Type B pancreatic cell (in vitro differentiated cells): ENCODE data around the gene EIF4A2. TPM values are rescaled to one million over a fixed set of nuclear protein-coding genes. Genes with fewer than 3 reads are reported as not detected.
"Not testable (repeated sequence)": the region's sequence is repeated elsewhere in the genome, so short reads cannot be mapped to it uniquely, and the experiment has no call there.

ENCODE experiments used
- DNase-seq: peaks from one replicate; pipeline ENCODE4 v3.0.0; 2021; ENCODE audit warnings: mixed read lengths; ENCODE audit not compliant: unreplicated experiment; ENCODE audit errors: extremely low spot score
- H3K27ac Mint-ChIP-seq: 2 replicates; pipeline ENCODE4 v1.8.0; 2021; ENCODE audit warnings: mild to moderate bottlenecking, mixed read lengths
- H3K27me3 Mint-ChIP-seq: 2 replicates; pipeline ENCODE4 v1.8.0; 2021; ENCODE audit warnings: mixed read lengths
- H3K36me3 Mint-ChIP-seq: 2 replicates; pipeline ENCODE4 v1.8.0; 2021; ENCODE audit warnings: mixed read lengths
- H3K4me1 Mint-ChIP-seq: one replicate; pipeline ENCODE4 v1.8.0; 2021; ENCODE audit warnings: mixed read lengths; ENCODE audit not compliant: unreplicated experiment
- H3K4me3 Mint-ChIP-seq: 2 replicates; pipeline ENCODE4 v1.8.0; 2021; ENCODE audit warnings: mild to moderate bottlenecking, mixed read lengths
- H3K9me3 Mint-ChIP-seq: 2 replicates; pipeline ENCODE4 v1.8.0; 2021; ENCODE audit warnings: mixed read lengths
- total RNA-seq: library from RNA; stranded (reverse); gene quantifications from 2 replicates; pipeline ENCODE4 v1.2.1, GENCODE V29; 2021; ENCODE audit warnings: low replicate concordance
- TF ChIP-seq, protein P1 (sequence below): fragments of 200-600 bp; sonication (generic); conservative IDR thresholded peaks from 2 replicates; pipeline ENCODE4 v1.5.0; 2021; ENCODE audit warnings: antibody characterized with exemption, mild to moderate bottlenecking

The EIF4A2 gene
- total RNA-seq, 1 donor from 2014 or later = 480 TPM

DNA sequence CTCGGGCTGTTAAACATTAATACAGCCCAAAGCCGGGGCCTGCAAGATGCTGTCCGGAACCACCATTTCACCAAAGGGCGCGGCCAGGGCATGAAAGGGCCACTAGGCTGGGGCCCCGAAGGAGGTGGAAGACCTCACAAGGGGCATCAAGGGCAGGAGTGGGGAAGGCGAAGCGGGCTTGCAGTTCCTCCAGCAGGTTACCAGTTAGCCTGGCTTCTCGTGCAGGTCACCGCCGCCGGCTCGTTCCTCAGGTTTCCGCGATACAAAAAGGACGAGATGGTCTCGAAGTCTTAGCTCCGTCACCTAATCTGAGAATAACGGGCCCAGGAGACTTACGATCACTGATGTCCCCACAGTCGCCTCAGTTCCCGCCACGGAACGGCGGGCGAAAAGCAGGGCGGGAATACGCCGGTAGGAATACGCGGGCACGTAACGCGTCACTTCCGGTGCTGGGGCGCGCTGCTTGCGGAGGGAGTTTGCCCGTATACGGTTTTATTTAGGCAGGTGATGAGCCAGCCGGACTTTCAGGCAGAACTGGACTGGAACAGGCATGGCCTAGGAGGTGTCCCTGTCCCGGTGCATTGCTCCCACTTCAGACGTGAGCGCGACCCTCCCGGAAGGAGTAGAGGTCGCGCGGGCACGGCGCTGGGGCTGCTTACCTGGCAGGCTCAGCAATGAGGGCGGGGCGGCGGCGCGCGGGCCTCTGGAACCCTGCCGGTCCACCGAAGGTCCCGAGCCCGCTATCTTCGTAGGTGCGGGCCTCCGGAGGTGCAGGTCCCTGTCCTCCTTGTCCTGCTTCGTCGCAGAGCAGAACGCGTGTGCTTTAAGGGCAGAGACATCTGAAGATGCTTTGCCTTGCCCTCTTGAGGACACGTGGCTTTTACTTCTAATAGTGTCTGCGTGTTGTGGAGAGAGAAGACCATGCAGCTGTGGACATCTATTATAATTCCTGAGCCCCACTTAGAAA lies 23.0 kb downstream of the EIF4A2 start, which contains the start of gene RFC4:
Gene RFC4 (minus strand): TSS at position 394 of the 967 bp plus-strand sequence. CDS start 1,769 bp downstream, outside the sequence.
- Mint-ChIP-seq H3K9me3 (no peaks in the 10 kb centered on the region), H3K27ac (peak within 1 kb of the TSS; percentile 89), H3K36me3 (peaks cover 7% of the 10 kb centered on the region), H3K4me1 (peaks cover 10% of the 10 kb centered on the region), H3K27me3 (peaks cover 4% of the 10 kb centered on the region), H3K4me3 (peak within 1 kb of the TSS; percentile 95)
- DNase-seq = peak; percentile 85
- TF ChIP-seq, protein P1, sequence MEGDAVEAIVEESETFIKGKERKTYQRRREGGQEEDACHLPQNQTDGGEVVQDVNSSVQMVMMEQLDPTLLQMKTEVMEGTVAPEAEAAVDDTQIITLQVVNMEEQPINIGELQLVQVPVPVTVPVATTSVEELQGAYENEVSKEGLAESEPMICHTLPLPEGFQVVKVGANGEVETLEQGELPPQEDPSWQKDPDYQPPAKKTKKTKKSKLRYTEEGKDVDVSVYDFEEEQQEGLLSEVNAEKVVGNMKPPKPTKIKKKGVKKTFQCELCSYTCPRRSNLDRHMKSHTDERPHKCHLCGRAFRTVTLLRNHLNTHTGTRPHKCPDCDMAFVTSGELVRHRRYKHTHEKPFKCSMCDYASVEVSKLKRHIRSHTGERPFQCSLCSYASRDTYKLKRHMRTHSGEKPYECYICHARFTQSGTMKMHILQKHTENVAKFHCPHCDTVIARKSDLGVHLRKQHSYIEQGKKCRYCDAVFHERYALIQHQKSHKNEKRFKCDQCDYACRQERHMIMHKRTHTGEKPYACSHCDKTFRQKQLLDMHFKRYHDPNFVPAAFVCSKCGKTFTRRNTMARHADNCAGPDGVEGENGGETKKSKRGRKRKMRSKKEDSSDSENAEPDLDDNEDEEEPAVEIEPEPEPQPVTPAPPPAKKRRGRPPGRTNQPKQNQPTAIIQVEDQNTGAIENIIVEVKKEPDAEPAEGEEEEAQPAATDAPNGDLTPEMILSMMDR = no peak

DNA sequence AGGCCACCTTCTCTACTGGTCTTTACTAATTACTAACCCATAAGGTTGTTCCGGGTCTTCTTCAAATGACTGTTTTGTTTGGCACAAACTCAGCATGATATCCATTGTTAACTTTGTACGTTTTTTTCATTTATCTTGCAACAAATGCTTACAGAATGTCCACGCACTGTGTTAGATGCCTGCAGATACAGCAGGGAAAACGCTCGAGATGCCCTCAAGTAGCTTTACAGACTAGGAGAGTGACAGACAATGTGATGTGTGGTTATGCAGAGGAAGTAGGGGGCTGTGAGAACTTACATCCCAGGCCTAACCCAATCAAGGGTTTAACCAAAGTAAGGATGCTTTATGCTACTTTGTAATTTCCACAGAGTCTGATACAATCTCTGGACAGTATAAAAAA lies 23.9 kb downstream of the EIF4A2 start:
- TF ChIP-seq, protein P1 = no peak
- Mint-ChIP-seq H3K4me3 (peak overlapping the region; percentile 95), H3K4me1 (peaks cover 10% of the 10 kb centered on the region), H3K27ac (peak overlapping the region; percentile 89), H3K27me3 (peaks cover 4% of the 10 kb centered on the region), H3K36me3 (peaks cover 7% of the 10 kb centered on the region), H3K9me3 (no peaks in the 10 kb centered on the region)
- no peak for DNase-seq

DNA sequence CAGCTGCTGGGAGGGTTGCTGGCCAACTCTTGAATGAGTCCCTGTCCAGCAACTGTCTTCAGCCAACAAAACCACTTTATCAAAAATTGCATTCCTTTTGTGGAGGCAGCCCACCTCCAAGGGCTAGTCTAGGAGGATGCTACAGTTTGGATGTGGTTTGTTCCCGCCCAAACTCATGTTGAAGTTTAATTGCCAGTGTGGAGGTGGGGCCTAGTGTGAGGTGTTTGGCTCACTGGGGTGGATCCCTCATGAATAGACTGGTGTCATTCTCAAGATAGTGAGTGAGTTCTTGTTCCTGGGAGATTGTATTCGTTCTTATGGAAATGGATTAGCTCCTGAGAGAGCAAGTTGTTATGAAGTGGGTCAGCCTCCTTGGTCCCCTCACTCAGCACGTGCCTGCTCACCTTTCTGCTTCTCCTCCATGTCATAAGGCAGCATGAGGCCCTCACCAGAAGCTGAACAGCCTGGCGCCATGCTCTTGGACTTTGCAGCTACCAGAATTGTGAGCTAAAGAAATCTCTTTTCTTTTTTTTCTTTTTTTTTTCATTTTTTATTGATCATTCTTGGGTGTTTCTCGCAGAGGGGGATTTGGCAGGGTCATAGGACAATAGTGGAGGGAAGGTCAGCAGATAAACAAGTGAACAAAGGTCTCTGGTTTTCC lies 27.1 kb downstream of the EIF4A2 start:
- Mint-ChIP-seq H3K27ac (no peak overlapping the region), H3K27me3 (peaks cover 20% of the 10 kb centered on the region), H3K4me1 (peaks cover 6% of the 10 kb centered on the region), H3K4me3 (no peak overlapping the region), H3K36me3 (no peaks in the 10 kb centered on the region), H3K9me3 (no peaks in the 10 kb centered on the region)
- no peak for DNase-seq
- TF ChIP-seq, protein P1 = no peak

DNA sequence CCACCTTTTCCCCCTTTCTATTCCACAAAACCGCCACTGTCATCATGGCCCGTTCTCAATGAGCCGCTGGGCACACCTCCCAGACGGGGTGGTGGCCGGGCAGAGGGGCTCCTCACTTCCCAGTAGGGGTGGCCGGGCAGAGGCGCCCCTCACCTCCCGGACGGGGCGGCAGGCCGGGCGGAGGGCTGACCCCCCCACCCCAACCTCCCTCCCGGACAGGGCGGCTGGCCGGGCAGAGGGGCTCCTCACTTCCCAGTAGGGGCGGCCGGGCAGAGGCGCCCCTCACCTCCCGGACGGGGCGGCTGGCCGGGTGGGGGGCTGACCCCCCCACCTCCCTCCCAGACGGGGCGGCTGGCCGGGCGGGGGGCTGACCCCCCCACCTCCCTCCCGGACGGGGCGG lies 27.9 kb downstream of the EIF4A2 start:
- not testable (repeated sequence) for H3K4me3 Mint-ChIP-seq

DNA sequence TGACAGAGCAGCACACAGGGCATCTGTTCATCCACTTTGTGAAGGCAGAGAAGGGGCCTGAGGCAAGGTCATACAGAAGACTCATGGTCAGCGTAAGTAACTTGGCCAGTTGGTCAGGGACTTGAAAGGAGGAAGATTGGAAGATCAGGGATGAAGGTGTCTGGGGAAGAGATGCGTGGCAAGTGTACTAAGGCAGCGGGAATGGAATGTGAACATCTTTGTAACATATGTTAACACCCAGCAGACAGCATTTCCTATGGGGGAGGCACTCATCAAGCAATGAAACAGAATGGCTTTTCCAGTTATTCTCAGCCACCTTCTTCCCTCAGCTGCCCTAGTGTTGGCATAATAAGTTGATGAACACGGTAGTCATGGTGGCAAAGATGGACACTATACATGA lies 30.7 kb downstream of the EIF4A2 start:
- no peaks in the 10 kb centered on the region for H3K36me3 Mint-ChIP-seq
- no peak overlapping the region for H3K4me3 Mint-ChIP-seq
- DNase-seq = no peak
- H3K27me3 Mint-ChIP-seq = peaks cover 46% of the 10 kb centered on the region
- no peaks in the 10 kb centered on the region for H3K9me3 Mint-ChIP-seq
- no peaks in the 10 kb centered on the region for H3K4me1 Mint-ChIP-seq
- no peak overlapping the region for H3K27ac Mint-ChIP-seq
- TF ChIP-seq, protein P1 = no peak

More for the DNA sequence above, 27.9 kb downstream of the EIF4A2 start:
- H3K36me3 Mint-ChIP-seq, H3K27ac Mint-ChIP-seq, H3K4me1 Mint-ChIP-seq, H3K9me3 Mint-ChIP-seq, DNase-seq: not testable (repeated sequence)
- H3K27me3 Mint-ChIP-seq = peaks cover 28% of the 10 kb centered on the region

DNA sequence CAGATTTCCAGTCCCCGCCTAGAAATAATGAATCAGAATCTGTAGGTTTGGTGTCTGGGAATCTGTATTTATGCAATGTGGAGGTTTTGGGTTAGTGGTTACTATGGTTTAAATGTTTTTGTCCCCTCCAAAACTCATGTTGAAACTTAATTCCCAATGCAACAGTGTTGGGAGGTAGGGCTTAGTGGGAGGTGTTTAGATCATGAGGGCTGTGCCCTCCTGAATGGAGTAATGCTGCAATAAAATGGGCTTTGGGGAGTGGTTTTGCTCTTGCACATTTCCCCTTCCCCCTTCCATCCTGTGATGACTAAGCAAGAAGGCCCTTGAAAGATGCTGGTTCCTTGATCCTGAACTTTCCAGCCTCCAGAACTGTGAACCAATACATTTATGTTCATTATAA lies 32.1 kb downstream of the EIF4A2 start:
- H3K27me3 Mint-ChIP-seq = peaks cover 42% of the 10 kb centered on the region

More for the DNA sequence above, 32.1 kb downstream of the EIF4A2 start:
- TF ChIP-seq, protein P1 = no peak
- H3K27ac Mint-ChIP-seq = no peak overlapping the region
- H3K4me3 Mint-ChIP-seq = no peak overlapping the region
- DNase-seq = no peak
- no peaks in the 10 kb centered on the region for H3K36me3 Mint-ChIP-seq
- H3K4me1 Mint-ChIP-seq = no peaks in the 10 kb centered on the region
- no peaks in the 10 kb centered on the region for H3K9me3 Mint-ChIP-seq
